ENCODE measurements around the gene ACTMAP. TPM values are rescaled to one million over a fixed set of nuclear protein-coding genes. Genes with fewer than 3 reads are reported as not detected.

Gene ACTMAP
- total and polyA plus RNA-seq, 2 of the 13 experiments (the other 11 are each of a cell fraction or from before 2014, with no cell fraction given): 2.2 to 7.9 TPM

DNA sequence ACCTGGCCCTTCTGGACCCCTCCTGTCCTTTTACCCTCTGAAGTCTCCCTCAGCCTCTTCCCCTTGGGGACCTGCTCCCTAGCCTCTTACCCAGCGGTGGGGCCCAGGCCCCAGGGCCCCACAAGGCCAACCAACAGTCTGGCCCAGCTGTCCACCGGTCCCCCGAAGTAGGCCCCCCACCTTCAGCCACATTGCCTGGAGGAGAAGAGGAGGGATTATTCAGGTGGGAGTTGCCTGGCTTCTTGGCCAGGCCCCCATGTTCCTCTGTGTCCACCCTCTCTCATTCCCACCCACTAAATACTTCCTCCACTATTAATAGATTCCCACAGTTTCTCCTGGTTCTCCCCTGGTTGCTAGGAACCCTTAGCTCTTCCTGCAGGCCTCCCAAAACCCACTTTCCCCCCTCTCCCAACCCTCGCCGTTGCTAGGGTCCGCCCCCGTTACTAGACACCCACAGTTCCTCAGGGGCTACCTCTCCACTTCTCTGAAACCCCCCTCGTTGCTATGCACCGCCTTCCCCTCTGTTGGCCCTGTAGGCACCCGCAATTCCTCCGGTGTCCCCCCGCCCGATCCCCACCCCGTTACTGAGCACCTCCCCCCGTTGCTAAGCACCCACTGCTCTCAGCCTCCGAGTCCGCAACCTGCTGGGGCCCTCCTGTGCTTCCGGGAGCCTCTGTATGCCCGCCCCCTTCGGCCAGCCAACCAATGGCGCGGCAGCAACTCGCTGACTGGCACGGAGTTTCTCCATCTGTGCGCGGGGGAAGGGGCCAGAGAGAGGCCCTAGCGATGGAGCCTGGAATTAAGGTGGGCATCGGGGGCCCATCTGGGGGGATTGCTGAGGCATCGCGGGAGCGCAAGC lies 35.6 kb downstream of the ACTMAP start (continued):
- TF ChIP-seq, protein P1, sequence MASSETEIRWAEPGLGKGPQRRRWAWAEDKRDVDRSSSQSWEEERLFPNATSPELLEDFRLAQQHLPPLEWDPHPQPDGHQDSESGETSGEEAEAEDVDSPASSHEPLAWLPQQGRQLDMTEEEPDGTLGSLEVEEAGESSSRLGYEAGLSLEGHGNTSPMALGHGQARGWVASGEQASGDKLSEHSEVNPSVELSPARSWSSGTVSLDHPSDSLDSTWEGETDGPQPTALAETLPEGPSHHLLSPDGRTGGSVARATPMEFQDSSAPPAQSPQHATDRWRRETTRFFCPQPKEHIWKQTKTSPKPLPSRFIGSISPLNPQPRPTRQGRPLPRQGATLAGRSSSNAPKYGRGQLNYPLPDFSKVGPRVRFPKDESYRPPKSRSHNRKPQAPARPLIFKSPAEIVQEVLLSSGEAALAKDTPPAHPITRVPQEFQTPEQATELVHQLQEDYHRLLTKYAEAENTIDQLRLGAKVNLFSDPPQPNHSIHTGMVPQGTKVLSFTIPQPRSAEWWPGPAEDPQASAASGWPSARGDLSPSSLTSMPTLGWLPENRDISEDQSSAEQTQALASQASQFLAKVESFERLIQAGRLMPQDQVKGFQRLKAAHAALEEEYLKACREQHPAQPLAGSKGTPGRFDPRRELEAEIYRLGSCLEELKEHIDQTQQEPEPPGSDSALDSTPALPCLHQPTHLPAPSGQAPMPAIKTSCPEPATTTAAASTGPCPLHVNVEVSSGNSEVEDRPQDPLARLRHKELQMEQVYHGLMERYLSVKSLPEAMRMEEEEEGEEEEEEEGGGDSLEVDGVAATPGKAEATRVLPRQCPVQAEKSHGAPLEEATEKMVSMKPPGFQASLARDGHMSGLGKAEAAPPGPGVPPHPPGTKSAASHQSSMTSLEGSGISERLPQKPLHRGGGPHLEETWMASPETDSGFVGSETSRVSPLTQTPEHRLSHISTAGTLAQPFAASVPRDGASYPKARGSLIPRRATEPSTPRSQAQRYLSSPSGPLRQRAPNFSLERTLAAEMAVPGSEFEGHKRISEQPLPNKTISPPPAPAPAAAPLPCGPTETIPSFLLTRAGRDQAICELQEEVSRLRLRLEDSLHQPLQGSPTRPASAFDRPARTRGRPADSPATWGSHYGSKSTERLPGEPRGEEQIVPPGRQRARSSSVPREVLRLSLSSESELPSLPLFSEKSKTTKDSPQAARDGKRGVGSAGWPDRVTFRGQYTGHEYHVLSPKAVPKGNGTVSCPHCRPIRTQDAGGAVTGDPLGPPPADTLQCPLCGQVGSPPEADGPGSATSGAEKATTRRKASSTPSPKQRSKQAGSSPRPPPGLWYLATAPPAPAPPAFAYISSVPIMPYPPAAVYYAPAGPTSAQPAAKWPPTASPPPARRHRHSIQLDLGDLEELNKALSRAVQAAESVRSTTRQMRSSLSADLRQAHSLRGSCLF (CRISPR knock-in tag; IDR thresholded peaks at IDR 0.05; ENCODE audit: borderline replicate concordance): no peak
- peak; percentile 85 for TF ChIP-seq GABPB1 (CRISPR knock-in tag; IDR thresholded peaks at IDR 0.05)
- TF ChIP-seq, protein P2, sequence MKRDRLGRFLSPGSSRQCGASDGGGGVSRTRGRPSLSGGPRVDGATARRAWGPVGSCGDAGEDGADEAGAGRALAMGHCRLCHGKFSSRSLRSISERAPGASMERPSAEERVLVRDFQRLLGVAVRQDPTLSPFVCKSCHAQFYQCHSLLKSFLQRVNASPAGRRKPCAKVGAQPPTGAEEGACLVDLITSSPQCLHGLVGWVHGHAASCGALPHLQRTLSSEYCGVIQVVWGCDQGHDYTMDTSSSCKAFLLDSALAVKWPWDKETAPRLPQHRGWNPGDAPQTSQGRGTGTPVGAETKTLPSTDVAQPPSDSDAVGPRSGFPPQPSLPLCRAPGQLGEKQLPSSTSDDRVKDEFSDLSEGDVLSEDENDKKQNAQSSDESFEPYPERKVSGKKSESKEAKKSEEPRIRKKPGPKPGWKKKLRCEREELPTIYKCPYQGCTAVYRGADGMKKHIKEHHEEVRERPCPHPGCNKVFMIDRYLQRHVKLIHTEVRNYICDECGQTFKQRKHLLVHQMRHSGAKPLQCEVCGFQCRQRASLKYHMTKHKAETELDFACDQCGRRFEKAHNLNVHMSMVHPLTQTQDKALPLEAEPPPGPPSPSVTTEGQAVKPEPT (CRISPR knock-in tag; IDR thresholded peaks at IDR 0.05; ENCODE audit: low read depth): 0 out of 2 replicates have a peak, but pooled peaks have one; percentile 64
- no peak for TF ChIP-seq GZF1 (CRISPR knock-in tag; IDR thresholded peaks at IDR 0.05)
- TF ChIP-seq CENPX (CRISPR knock-in tag; IDR thresholded peaks at IDR 0.05): no peak
- no peak; the same call in 1 of the 2 replicates for TF ChIP-seq ELF3 (CRISPR knock-in tag; IDR thresholded peaks at IDR 0.05)
- TF ChIP-seq, protein P3, sequence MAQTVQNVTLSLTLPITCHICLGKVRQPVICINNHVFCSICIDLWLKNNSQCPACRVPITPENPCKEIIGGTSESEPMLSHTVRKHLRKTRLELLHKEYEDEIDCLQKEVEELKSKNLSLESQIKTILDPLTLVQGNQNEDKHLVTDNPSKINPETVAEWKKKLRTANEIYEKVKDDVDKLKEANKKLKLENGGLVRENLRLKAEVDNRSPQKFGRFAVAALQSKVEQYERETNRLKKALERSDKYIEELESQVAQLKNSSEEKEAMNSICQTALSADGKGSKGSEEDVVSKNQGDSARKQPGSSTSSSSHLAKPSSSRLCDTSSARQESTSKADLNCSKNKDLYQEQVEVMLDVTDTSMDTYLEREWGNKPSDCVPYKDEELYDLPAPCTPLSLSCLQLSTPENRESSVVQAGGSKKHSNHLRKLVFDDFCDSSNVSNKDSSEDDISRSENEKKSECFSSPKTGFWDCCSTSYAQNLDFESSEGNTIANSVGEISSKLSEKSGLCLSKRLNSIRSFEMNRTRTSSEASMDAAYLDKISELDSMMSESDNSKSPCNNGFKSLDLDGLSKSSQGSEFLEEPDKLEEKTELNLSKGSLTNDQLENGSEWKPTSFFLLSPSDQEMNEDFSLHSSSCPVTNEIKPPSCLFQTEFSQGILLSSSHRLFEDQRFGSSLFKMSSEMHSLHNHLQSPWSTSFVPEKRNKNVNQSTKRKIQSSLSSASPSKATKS (CRISPR knock-in tag; IDR thresholded peaks at IDR 0.05): no peak
- TF ChIP-seq, protein P4, sequence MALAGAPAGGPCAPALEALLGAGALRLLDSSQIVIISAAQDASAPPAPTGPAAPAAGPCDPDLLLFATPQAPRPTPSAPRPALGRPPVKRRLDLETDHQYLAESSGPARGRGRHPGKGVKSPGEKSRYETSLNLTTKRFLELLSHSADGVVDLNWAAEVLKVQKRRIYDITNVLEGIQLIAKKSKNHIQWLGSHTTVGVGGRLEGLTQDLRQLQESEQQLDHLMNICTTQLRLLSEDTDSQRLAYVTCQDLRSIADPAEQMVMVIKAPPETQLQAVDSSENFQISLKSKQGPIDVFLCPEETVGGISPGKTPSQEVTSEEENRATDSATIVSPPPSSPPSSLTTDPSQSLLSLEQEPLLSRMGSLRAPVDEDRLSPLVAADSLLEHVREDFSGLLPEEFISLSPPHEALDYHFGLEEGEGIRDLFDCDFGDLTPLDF (CRISPR knock-in tag; IDR thresholded peaks at IDR 0.05): no peak
- no peak for TF ChIP-seq ZSCAN30 (CRISPR knock-in tag; IDR thresholded peaks at IDR 0.05)
- peak; percentile 19 for TF ChIP-seq YY1 (IDR thresholded peaks at IDR 0.05; ENCODE audit: insufficient read depth, insufficient replicate concordance, low read depth, low read length)
- TF ChIP-seq ZNF788 (CRISPR knock-in tag; IDR thresholded peaks at IDR 0.05; ENCODE audit: borderline replicate concordance): peak; percentile 60; the same call in 1 of the 2 replicates
- TF ChIP-seq, protein P5, sequence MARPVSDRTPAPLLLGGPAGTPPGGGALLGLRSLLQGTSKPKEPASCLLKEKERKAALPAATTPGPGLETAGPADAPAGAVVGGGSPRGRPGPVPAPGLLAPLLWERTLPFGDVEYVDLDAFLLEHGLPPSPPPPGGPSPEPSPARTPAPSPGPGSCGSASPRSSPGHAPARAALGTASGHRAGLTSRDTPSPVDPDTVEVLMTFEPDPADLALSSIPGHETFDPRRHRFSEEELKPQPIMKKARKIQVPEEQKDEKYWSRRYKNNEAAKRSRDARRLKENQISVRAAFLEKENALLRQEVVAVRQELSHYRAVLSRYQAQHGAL (CRISPR knock-in tag; IDR thresholded peaks at IDR 0.05; ENCODE audit: not compliant biosample characterization): no peak
- TF ChIP-seq, protein P6, sequence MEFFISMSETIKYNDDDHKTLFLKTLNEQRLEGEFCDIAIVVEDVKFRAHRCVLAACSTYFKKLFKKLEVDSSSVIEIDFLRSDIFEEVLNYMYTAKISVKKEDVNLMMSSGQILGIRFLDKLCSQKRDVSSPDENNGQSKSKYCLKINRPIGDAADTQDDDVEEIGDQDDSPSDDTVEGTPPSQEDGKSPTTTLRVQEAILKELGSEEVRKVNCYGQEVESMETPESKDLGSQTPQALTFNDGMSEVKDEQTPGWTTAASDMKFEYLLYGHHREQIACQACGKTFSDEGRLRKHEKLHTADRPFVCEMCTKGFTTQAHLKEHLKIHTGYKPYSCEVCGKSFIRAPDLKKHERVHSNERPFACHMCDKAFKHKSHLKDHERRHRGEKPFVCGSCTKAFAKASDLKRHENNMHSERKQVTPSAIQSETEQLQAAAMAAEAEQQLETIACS (CRISPR knock-in tag; IDR thresholded peaks at IDR 0.05): no peak
- peak; percentile 52 for TF ChIP-seq GABPA (IDR thresholded peaks at IDR 0.05; ENCODE audit: low read depth, low read length)
- TF ChIP-seq GABPA (CRISPR knock-in tag; IDR thresholded peaks at IDR 0.05; ENCODE audit: low read depth): peak; percentile 72
- no peak for TF ChIP-seq HCFC1 (IDR thresholded peaks at IDR 0.05; ENCODE audit: low read depth, low read length)
